GM10266 (cell line): ENCODE results near the gene ACTR3C.

Source experiments
- DNase-seq: peaks from one replicate; pipeline ENCODE4 v3.0.0; 2012; ENCODE audit errors: extremely low spot score
- CTCF ChIP-seq: IDR thresholded peaks from 2 replicates; pipeline ENCODE4 v1.5.1; 2012; ENCODE audit warnings: mild to moderate bottlenecking, low read depth; ENCODE audit not compliant: control insufficient read depth, insufficient read depth; ENCODE audit errors: missing control alignments

ACTR3C gene

GRCh38 chr7:150358433-150358832 is 35.1 kb upstream of the ACTR3C start:
- TF ChIP-seq CTCF, result no peak
- DNase-seq, result no peak

- DNase-seq, result no peak
- TF ChIP-seq CTCF, result no peak
Measured at GRCh38 chr7:150357771-150358427, 34.6 kb upstream of the ACTR3C start.

- DNase-seq, result no peak
Measured at GRCh38 chr7:150357270-150357669, 33.9 kb upstream of the ACTR3C start.

GRCh38 chr7:150356265-150356897 is 33.0 kb upstream of the ACTR3C start:
- TF ChIP-seq CTCF, result peak; percentile 47

More at GRCh38 chr7:150357270-150357669, 33.9 kb upstream of the ACTR3C start:
- no peak for TF ChIP-seq CTCF

GRCh38 chr7:150355666-150356059 is 32.3 kb upstream of the ACTR3C start:
- TF ChIP-seq CTCF, result no peak
- no peak for DNase-seq

More at GRCh38 chr7:150356265-150356897, 33.0 kb upstream of the ACTR3C start:
- DNase-seq, result no peak

- DNase-seq, result no peak
- no peak for TF ChIP-seq CTCF
Measured at GRCh38 chr7:150351587-150352194, 28.3 kb upstream of the ACTR3C start.

GRCh38 chr7:150346922-150347321 is 23.6 kb upstream of the ACTR3C start:
- TF ChIP-seq CTCF, result no peak
- no peak for DNase-seq
